GM12878 (cell line): Measurements from ENCODE around the gene COX18. TPM values are rescaled to one million over a fixed set of nuclear protein-coding genes. Genes with fewer than 3 reads are reported as not detected.

Experiments used
- CTCF ChIP-seq, 3 experiments: IDR thresholded peaks in 2 of 3; conservative IDR thresholded peaks in 1 of 3; 2 replicates each; pipeline ENCODE4 v1.5.1; 2011; ENCODE audit warnings: low read depth in 3 of 3, low read length in 3 of 3, mild to moderate bottlenecking in 3 of 3, control low read depth in 2 of 3, moderate library complexity in 2 of 3, inconsistent platforms in 1 of 3, mixed read lengths in 1 of 3; ENCODE audit not compliant: control insufficient read depth in 2 of 3, insufficient read depth in 1 of 3; ENCODE audit errors: extremely low read depth in 1 of 3
- EP300 ChIP-seq, 2 experiments: fragments of 150-350 bp in 1 of 2; IDR thresholded peaks; 2 replicates each; pipeline ENCODE4 v1.6.1; 2011 to 2012; ENCODE audit warnings: low read depth in 2 of 2, low read length in 2 of 2, borderline replicate concordance in 1 of 2, improper control_type of control experiment in 1 of 2, inconsistent platforms in 1 of 2; ENCODE audit not compliant: control insufficient read depth in 1 of 2
- FOXK2 ChIP-seq: fragments of 450-650 bp; IDR thresholded peaks from 2 replicates; pipeline ENCODE4 v1.6.1; 2017; ENCODE audit warnings: mild to moderate bottlenecking, moderate library complexity
- JUNB ChIP-seq: IDR thresholded peaks from 2 replicates; pipeline ENCODE4 v1.6.1; 2016; ENCODE audit warnings: antibody characterized with exemption, mild to moderate bottlenecking
- KDM1A ChIP-seq: fragments of 200-600 bp; sonication (generic); IDR thresholded peaks from 2 replicates; pipeline ENCODE4 v1.6.1; 2016; ENCODE audit warnings: borderline replicate concordance
- MEF2B ChIP-seq: fragments of 450-650 bp; IDR thresholded peaks from 2 replicates; pipeline ENCODE4 v1.6.1; 2018; ENCODE audit warnings: mild to moderate bottlenecking, moderate library complexity; ENCODE audit not compliant: partially characterized antibody, poor library complexity, severe bottlenecking
- NRF1 ChIP-seq: conservative IDR thresholded peaks from 2 replicates; pipeline ENCODE4 v1.6.1; 2011; ENCODE audit warnings: mild to moderate bottlenecking, low read depth, low read length, improper control_type of control experiment
- RAD21 ChIP-seq: IDR thresholded peaks from 2 replicates; pipeline ENCODE4 v1.6.1; 2011; ENCODE audit warnings: mild to moderate bottlenecking, low read depth, low read length, moderate library complexity; ENCODE audit not compliant: insufficient read depth
- YBX1 ChIP-seq: fragments of 450-650 bp; IDR thresholded peaks from 2 replicates; pipeline ENCODE4 v1.6.1; 2016; ENCODE audit warnings: antibody characterized with exemption
- ZBTB11 ChIP-seq: fragments of 450-650 bp; formaldehyde crosslinking; IDR thresholded peaks from 2 replicates; pipeline ENCODE4 v1.5.0; 2022; ENCODE audit warnings: mild to moderate bottlenecking, missing genetic modification characterization
- polyA plus RNA-seq, 11 experiments: library from polyadenylated mRNA; depleted of rRNA in 4 of 11; unstranded in 6 of 11; stranded (reverse) in 5 of 11; fragments of >200 nt; fragmentation: Nextera tagmentation in 4 of 11; fragmentation: Illumina TruSeq in 1 of 11; extraction: Ambion mirVana in 4 of 11; extraction: Trizol in 1 of 11; gene quantifications; 1 replicate in 1 of 11; 2 replicates in 10 of 11; pipeline versions ENCODE4 v1.2.1 to v1.2.3, GENCODE V29; 2011 to 2016; ENCODE audit warnings: inconsistent platforms in 2 of 11, missing spikeins in 2 of 11, low read depth in 1 of 11
- total RNA-seq, 4 experiments: library from RNA; depleted of rRNA in 3 of 4; stranded (reverse); fragments of >200 nt in 3 of 4; fragmentation: Illumina TruSeq in 1 of 4; extraction: Trizol in 1 of 4; gene quantifications; 2 replicates each; pipeline versions ENCODE4 v1.2.1 to v1.2.3, GENCODE V29; 2013 to 2021

Gene COX18
- total and polyA plus RNA-seq, 10 of the 15 experiments (the other 5 are each of a cell fraction or from before 2014, with no cell fraction given), result 7.2 to 36.4 (median 17.7) TPM

GRCh38 chr4:73104695-73105094 lies 35.2 kb upstream of the COX18 start (continued):
- TF ChIP-seq ZBTB11 (CRISPR knock-in tag), result no peak
- no peak for TF ChIP-seq NRF1
- TF ChIP-seq RAD21, result no peak
- no peak for TF ChIP-seq YBX1
- no peak for TF ChIP-seq FOXK2
- TF ChIP-seq CTCF (IDR thresholded peaks at IDR 0.05 in 2 of 3, conservative IDR thresholded peaks at IDR 0.05 in 1 of 3; ENCODE audit: control insufficient read depth in 2 of 3, extremely low read depth in 1 of 3, insufficient read depth in 1 of 3, low read depth in 3 of 3, low read length in 3 of 3), result no peak
- TF ChIP-seq MEF2B, result no peak
- TF ChIP-seq KDM1A, result no peak
- no peak for TF ChIP-seq EP300 (IDR thresholded peaks at IDR 0.05; ENCODE audit: borderline replicate concordance in 1 of 2, control insufficient read depth in 1 of 2, low read depth in 2 of 2, low read length in 2 of 2)
- no peak for TF ChIP-seq JUNB
